Fibroblast of lung (primary cell): Measurements from ENCODE around the gene WBP11.

ENCODE experiments used
- EZH2 ChIP-seq: IDR thresholded peaks from 2 replicates; pipeline ENCODE4 v1.5.1; 2012; ENCODE audit warnings: low read length, control low read depth, mild to moderate bottlenecking; ENCODE audit errors: missing control alignments
- TF ChIP-seq, protein P1 (sequence below), 2 donors: IDR thresholded peaks in 1 of 2; conservative IDR thresholded peaks in 1 of 2; 1 replicate in 1 of 2; 2 replicates in 1 of 2; pipeline ENCODE4 v1.5.1; 2011 to 2012; ENCODE audit warnings: low read length in 2 of 2, control low read depth in 1 of 2, inconsistent platforms in 1 of 2, low read depth in 1 of 2, mild to moderate bottlenecking in 1 of 2

DNA sequence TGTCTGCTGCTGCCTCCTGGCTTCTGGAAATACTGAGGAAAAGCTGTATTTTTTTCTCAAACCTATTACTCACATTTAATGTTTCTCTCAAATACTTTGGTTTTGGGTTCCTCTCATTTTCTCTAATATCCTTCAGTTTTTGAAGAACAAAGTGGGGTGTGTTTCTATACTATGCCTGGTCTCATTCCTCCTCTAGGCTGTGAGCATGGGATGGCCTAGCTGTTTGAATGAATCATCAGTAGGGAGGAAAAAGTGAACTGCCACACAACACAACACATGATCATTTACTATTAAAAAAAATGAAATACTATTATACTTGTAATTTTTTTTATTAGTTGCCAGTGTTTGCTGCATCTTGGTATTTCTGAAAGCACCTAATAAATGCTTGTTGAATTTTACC, 22.0 kb upstream of the WBP11 start:
- TF ChIP-seq, protein P1, sequence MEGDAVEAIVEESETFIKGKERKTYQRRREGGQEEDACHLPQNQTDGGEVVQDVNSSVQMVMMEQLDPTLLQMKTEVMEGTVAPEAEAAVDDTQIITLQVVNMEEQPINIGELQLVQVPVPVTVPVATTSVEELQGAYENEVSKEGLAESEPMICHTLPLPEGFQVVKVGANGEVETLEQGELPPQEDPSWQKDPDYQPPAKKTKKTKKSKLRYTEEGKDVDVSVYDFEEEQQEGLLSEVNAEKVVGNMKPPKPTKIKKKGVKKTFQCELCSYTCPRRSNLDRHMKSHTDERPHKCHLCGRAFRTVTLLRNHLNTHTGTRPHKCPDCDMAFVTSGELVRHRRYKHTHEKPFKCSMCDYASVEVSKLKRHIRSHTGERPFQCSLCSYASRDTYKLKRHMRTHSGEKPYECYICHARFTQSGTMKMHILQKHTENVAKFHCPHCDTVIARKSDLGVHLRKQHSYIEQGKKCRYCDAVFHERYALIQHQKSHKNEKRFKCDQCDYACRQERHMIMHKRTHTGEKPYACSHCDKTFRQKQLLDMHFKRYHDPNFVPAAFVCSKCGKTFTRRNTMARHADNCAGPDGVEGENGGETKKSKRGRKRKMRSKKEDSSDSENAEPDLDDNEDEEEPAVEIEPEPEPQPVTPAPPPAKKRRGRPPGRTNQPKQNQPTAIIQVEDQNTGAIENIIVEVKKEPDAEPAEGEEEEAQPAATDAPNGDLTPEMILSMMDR (conservative IDR thresholded peaks at IDR 0.05 in 1 of 2, IDR thresholded peaks at IDR 0.05 in 1 of 2; ENCODE audit: low read depth in 1 of 2, low read length in 2 of 2) = no peak
- no peak for TF ChIP-seq EZH2
